HG03066 (cell line): Measurements from ENCODE around the gene BTD.

Experiments used
- ATAC-seq: cut with Tn5 transposase; IDR thresholded peaks from one replicate; pipeline ENCODE4 v1.9.1; 2021; ENCODE audit warnings: low read depth; ENCODE audit not compliant: unreplicated experiment

The BTD gene

GRCh38 chr3:15660055-15660935 lies 58.8 kb downstream of the BTD start:
- no peak for ATAC-seq

GRCh38 chr3:15664144-15664543 lies 62.6 kb downstream of the BTD start:
- ATAC-seq, result no peak

- ATAC-seq, result no peak
Observed at GRCh38 chr3:15665510-15666150, 64.1 kb downstream of the BTD start.

GRCh38 chr3:15666277-15666676 lies 64.7 kb downstream of the BTD start:
- no peak for ATAC-seq

- no peak for ATAC-seq
Observed at GRCh38 chr3:15667484-15667883, 65.9 kb downstream of the BTD start.

GRCh38 chr3:15673536-15673935 lies 72.0 kb downstream of the BTD start:
- ATAC-seq, result no peak

GRCh38 chr3:15676259-15676658 lies 74.7 kb downstream of the BTD start:
- no peak for ATAC-seq

- no peak for ATAC-seq
Observed at GRCh38 chr3:15679306-15679705, 77.8 kb downstream of the BTD start.

- ATAC-seq, result no peak
Observed at GRCh38 chr3:15681668-15682067, 80.1 kb downstream of the BTD start.

- ATAC-seq, result no peak
Observed at GRCh38 chr3:15682561-15683185, 81.1 kb downstream of the BTD start.

- no peak for ATAC-seq
Observed at GRCh38 chr3:15683253-15683652, 81.7 kb downstream of the BTD start.

- ATAC-seq, result no peak
Observed at GRCh38 chr3:15685927-15686326, 84.4 kb downstream of the BTD start.

- no peak for ATAC-seq
Observed at GRCh38 chr3:15690230-15690629, 88.7 kb downstream of the BTD start.

- ATAC-seq, result no peak
Observed at GRCh38 chr3:15690748-15691147, 89.2 kb downstream of the BTD start.

- no peak for ATAC-seq
Observed at GRCh38 chr3:15693355-15693754, 91.8 kb downstream of the BTD start.

- no peak for ATAC-seq
Observed at GRCh38 chr3:15694628-15695027, 93.1 kb downstream of the BTD start.
